Tibial artery (tissue), 4 donors: ENCODE results near the gene AHSG.
A peak's percentile ranks its signal among the peaks of the same experiment; 100 is the strongest.

Experiments
- DNase-seq, 2 donors: peaks; one replicate each; pipeline ENCODE4 v3.0.0-alpha.2; 2019
- H3K27ac ChIP-seq, 2 donors: fragments of 200-600 bp; sonication (generic) in 1 of 2; 1 replicate in 1 of 2; 2 replicates in 1 of 2; pipeline ENCODE4 v1.5.1; 2018 to 2019; ENCODE audit warnings: mild to moderate bottlenecking in 1 of 2
- H3K27me3 ChIP-seq, 2 donors: fragments of 200-600 bp; sonication (generic) in 1 of 2; one replicate each; pipeline versions ENCODE4 v1.5.1 to v1.6.0; 2016 to 2019
- H3K36me3 ChIP-seq, 3 donors: fragments of 200-600 bp; sonication (generic) in 2 of 3; one replicate each; pipeline ENCODE4 v1.5.1; 2016 to 2019; ENCODE audit warnings: mild to moderate bottlenecking in 2 of 3
- H3K4me1 ChIP-seq, 4 donors: fragments of 200-600 bp; sonication (generic) in 2 of 4; 1 replicate in 3 of 4; 2 replicates in 1 of 4; pipeline ENCODE4 v1.5.1; 2016 to 2019
- H3K4me3 ChIP-seq, 2 donors: fragments of 200-600 bp; sonication (generic) in 1 of 2; 1 replicate in 1 of 2; 2 replicates in 1 of 2; pipeline ENCODE4 v1.5.1; 2018 to 2019; ENCODE audit warnings: mild to moderate bottlenecking in 2 of 2
- H3K9me3 ChIP-seq, 3 donors: fragments of 200-600 bp; sonication (generic) in 1 of 3; one replicate each; pipeline ENCODE4 v1.5.1; 2016 to 2019
- intact Hi-C: fragments of 100-400 bp; cut with DNase I; formaldehyde crosslinking; loops from one replicate; pipeline ENCODE4 v1.15.0; 2023; ENCODE audit warnings: low total_unique reads
- TF ChIP-seq, protein P1 (sequence below), 2 experiments: fragments of 200-600 bp in 1 of 2; fragments of 450-650 bp in 1 of 2; IDR thresholded peaks; one replicate each; pipeline ENCODE4 v1.5.1; 2017 to 2019; ENCODE audit warnings: antibody characterized with exemption in 2 of 2, mild to moderate bottlenecking in 1 of 2, moderate library complexity in 1 of 2

The AHSG gene

DNA sequence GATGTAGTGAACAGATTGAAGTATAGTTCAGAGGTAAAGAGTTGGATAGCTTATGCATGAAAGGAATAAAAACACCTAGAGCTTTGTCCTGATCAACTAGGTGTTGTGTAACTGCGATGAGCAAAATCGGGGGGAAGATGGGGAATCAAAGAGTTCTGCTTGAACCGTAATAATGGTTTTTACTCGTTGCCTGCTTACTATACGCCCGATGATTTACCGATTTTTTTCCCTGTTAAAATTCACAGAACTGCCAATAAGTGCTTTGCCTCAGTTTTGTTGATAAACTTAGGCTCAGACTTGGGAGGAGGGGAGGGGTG lies 43.1 kb upstream of the AHSG start:
- intact Hi-C loops = loop anchor here (10.0 kb wide), 1 partner anchor 465 kb away; the partner anchor contains the start of gene ETV5
- no peak for DNase-seq
- Histone ChIP-seq H3K4me3 (peak overlapping the region; percentile 89 to 93), H3K9me3 (no peaks in the 10 kb centered on the region), H3K4me1 (peaks cover 0 to 44% (median 35%) of the 10 kb centered on the region in 4 donors), H3K27ac (peak overlapping the region; percentile 13 to 15), H3K27me3 (no peaks in the 10 kb centered on the region), H3K36me3 (peaks cover 10 to 19% (median 11%) of the 10 kb centered on the region in 3 donors)
- TF ChIP-seq, protein P1, sequence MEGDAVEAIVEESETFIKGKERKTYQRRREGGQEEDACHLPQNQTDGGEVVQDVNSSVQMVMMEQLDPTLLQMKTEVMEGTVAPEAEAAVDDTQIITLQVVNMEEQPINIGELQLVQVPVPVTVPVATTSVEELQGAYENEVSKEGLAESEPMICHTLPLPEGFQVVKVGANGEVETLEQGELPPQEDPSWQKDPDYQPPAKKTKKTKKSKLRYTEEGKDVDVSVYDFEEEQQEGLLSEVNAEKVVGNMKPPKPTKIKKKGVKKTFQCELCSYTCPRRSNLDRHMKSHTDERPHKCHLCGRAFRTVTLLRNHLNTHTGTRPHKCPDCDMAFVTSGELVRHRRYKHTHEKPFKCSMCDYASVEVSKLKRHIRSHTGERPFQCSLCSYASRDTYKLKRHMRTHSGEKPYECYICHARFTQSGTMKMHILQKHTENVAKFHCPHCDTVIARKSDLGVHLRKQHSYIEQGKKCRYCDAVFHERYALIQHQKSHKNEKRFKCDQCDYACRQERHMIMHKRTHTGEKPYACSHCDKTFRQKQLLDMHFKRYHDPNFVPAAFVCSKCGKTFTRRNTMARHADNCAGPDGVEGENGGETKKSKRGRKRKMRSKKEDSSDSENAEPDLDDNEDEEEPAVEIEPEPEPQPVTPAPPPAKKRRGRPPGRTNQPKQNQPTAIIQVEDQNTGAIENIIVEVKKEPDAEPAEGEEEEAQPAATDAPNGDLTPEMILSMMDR (IDR thresholded peaks at IDR 0.05) = no peak

DNA sequence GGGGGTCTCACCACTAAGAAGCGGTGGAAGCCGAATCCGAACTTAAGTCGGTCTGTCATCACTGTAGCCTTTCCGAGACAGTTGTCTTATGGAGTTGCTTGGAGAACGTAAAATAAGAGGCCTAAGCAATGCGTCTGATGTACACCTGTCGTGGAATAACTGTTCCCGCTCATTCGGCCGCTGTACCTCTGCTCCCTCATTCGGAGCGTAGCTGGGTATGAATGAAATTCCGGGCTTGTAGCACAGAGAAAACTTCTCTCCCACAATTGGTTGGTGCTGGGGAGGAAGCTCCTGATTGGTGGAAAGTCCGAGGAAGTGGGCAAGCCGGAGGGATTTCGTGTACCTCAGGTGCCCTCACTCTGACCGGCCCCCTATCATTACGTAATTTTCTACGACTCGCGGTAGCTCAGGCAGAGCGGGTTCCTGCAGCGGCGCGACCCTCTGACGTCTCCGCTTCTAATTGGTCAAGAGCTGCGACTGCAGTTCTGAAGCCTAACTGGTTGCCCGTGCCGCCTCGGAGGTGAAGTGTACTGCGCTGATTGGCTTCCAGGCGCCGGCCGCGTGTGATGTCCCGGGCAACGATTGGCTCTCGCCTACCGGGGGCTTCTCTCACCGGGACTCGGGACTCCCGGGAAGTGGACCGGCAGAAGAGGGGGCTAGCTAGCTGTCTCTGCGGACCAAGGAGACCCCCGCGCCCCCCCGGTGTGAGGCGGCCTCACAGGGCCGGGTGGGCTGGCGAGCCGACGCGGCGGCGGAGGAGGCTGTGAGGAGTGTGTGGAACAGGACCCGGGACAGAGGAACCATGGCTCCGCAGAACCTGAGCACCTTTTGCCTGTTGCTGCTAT lies 42.5 kb upstream of the AHSG start, which contains the start of gene DNAJB11:
Gene DNAJB11 (plus strand): TSS at position 625 of the 845 bp plus-strand sequence. CDS start 178 bp downstream, at position 803.
- H3K9me3 ChIP-seq = no peaks in the 10 kb centered on the region
- peaks cover 10 to 19% (median 15%) of the 10 kb centered on the region in 3 donors for H3K36me3 ChIP-seq
- DNase-seq = peak; percentile 99
- peak within 1 kb of the TSS; percentile 89 to 93 for H3K4me3 ChIP-seq
- intact Hi-C loops = no loop called here
- peaks cover 0 to 40% (median 33%) of the 10 kb centered on the region in 4 donors for H3K4me1 ChIP-seq
- TF ChIP-seq, protein P1 (IDR thresholded peaks at IDR 0.05) = peak in 1 of 2 experiments; percentile 38
- H3K27me3 ChIP-seq = no peaks in the 10 kb centered on the region
- peak within 1 kb of the TSS; percentile 89 to 90 for H3K27ac ChIP-seq

DNA sequence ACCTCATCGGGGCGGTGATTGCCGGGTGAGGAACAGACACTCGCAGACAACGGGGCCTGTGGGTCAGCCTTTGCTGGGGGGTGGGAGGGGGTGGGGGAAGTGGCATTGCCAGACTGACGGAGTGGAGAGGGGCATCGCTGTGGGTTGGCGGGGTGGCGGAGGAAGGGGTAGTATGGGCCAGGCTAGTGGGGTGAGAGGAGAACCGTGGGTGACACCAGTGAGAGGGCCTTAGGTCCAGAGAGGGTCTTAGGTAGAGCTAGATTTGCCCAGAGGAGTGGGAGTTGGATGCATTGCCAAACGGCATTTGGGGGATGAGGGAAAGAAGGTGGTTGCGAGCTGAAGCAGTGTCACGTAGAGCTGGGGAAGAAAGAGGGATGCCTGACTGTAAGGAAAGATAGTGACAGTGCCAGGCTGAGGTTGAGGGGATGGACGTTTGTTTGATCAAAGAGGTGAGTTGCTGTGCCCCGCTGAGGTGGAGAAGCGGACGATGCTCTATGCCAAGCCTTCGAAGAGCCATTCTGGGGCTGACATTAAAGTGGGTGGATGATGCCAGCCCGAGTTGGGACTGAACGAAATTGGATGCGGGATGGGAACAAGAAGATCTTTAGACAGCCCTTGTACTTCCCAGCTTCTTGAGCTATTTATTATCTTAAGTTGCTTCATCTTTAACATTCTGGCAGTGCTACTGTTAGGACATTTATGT lies 41.8 kb upstream of the AHSG start:
- Histone ChIP-seq H3K27me3 (no peaks in the 10 kb centered on the region), H3K4me1 (peaks cover 0 to 35% (median 29%) of the 10 kb centered on the region in 4 donors), H3K36me3 (peaks cover 15 to 27% (median 22%) of the 10 kb centered on the region in 3 donors), H3K9me3 (no peaks in the 10 kb centered on the region), H3K4me3 (peak overlapping the region; percentile 89 to 93), H3K27ac (peak overlapping the region; percentile 89 to 90)
- no peak for DNase-seq
- intact Hi-C loops = no loop called here
- TF ChIP-seq, protein P1 (IDR thresholded peaks at IDR 0.05) = no peak

DNA sequence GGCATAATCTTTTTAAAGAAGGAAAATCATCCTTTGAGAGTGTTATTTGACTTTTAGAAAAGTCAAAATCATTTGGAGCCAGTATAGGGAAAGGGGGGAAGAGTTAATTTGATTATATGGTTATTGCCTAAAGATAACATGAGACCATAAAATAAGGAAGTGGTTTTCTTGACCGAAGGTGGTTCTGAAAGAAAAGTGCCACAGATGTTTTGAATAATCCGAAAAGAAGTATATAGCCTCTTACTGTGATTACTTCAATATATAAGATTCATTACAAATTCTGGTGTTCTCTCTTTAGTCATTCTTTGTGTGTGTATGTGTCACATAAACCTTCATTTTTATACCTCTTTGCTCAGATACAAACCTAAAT lies 41.2 kb upstream of the AHSG start:
- no peaks in the 10 kb centered on the region for H3K27me3 ChIP-seq
- TF ChIP-seq, protein P1 (IDR thresholded peaks at IDR 0.05) = no peak
- peak overlapping the region; percentile 89 to 93 for H3K4me3 ChIP-seq
- H3K36me3 ChIP-seq = peaks cover 20 to 33% (median 28%) of the 10 kb centered on the region in 3 donors
- no peaks in the 10 kb centered on the region for H3K9me3 ChIP-seq
- DNase-seq = no peak
- H3K4me1 ChIP-seq = peaks cover 0 to 30% (median 25%) of the 10 kb centered on the region in 4 donors
- intact Hi-C loops = no loop called here
- peak overlapping the region in 1 of 2 donors; percentile 90 for H3K27ac ChIP-seq

DNA sequence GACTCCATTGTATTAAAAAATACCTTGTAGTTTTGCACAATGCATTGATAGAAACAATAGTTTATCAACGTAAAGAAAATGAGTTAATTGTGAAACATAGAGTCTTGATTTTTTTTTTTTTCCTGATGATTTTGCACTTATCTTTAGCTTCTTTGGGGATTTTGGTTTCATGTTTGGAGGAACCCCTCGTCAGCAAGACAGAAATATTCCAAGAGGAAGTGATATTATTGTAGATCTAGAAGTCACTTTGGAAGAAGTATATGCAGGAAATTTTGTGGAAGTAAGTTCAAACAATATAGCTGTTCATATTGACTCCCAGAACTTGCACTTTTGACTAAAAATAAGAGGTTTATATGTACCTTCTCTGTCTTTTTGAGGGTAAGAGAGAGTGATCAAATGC lies 35.3 kb upstream of the AHSG start:
- no peak for DNase-seq
- Histone ChIP-seq H3K36me3 (peaks cover 70 to 83% (median 80%) of the 10 kb centered on the region in 3 donors), H3K27me3 (no peaks in the 10 kb centered on the region), H3K4me1 (no peaks in the 10 kb centered on the region), H3K4me3 (no peak overlapping the region), H3K9me3 (no peaks in the 10 kb centered on the region), H3K27ac (no peak overlapping the region)
- TF ChIP-seq, protein P1 (IDR thresholded peaks at IDR 0.05) = no peak
- intact Hi-C loops = no loop called here
